GM11168 (cell line): ENCODE data around the gene C5orf34.
"Not testable (repeated sequence)": the region's sequence is repeated elsewhere in the genome, so short reads cannot be mapped to it uniquely, and the experiment has no call there.

Experiments used
- in situ Hi-C: fragments of 300-500 bp; cut with MboI; formaldehyde crosslinking; loops from one replicate; pipeline ENCODE4 v1.12.0; 2022; ENCODE audit warnings: low sequenced_read_pairs; ENCODE audit not compliant: unreplicated experiment

Gene C5orf34

GRCh38 chr5:43514816-43515677 lies at the start of gene C5orf34:
TSS of gene C5orf34 (minus strand) at chr5:43515148. CDS start at chr5:43509339, 5,809 bp downstream.
- in situ Hi-C loops, result no loop called here

- in situ Hi-C loops, result no loop called here
Measured at GRCh38 chr5:43564289-43564850, 49.4 kb upstream of the C5orf34 start.

GRCh38 chr5:43563321-43563720 lies 48.4 kb upstream of the C5orf34 start:
- in situ Hi-C loops, result no loop called here

DNA sequence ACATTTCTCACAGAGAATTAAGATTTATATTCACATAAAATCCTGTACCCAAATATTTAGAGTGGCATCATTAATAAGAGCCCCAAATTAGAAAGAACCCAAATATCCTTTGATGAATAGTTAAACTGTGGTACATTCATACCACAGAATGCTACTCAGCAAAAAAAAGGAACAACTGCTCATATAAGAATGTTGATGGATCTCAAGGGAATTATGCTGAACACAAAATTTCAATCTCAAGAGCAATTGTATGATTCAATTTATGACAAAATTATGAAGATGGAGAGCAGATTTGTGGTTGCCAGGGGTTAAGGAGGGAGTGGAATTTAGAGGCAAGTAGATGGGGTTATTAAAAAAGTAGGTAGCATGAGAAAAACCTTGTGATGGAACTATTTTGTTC lies 46.4 kb upstream of the C5orf34 start:
- in situ Hi-C loops, result no loop called here

DNA sequence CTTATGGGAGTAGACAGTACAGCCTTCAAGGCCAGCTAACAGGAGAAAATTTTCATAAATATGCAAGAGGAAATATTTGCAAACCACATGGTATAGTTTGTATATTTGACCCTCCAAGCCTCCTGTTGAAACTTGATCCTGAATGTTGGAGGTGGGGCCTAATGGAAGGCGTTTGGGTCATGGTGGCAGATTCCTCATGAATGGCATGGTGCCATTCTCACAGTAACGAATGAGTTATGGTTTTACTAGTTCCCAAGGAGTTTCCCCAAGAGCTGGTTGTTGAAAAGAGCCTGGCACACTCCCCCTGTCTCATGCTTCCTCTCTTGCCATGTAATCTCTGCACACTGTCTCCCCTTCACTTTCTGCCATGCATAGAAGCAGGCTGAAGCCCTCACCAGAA lies 45.2 kb upstream of the C5orf34 start:
- in situ Hi-C loops, result no loop called here

DNA sequence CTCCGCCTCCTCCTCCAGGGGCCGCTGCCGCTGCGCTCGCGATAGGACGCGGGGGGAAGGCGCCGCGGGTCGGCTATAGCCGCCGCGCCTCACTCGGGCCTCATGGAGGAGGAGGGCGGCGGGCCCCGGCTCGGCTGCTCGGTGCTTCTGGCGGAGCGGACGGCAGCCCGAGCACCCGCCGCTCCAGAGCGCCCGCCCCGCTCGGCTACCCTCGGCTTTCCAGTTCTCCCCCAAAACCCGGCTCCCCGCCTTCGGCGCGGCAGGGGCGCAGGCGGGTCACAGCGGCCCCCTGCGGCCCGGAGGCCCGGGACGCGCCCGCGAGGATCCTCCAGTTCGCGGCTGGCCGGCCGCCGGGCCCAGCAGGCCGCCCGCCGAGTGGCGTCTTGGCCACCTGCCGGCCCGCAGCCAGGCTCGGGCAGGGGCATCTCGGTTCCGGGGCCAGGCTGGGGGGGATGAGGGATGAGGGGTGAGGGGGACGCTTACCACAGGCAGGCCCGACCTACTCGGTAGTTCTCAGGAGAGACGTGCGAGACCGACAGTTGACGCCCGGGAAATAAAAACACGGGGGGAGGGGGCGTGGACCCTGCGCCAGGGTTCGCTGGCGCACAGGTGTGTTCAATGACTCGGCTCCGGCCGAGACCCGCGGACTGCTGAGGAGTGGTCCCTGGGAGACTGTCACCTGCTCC lies 42.1 kb upstream of the C5orf34 start, which contains the start of gene PAIP1:
Gene PAIP1, minus strand, starts transcription at position 221 of the 686 bp plus-strand sequence. CDS start 231 bp downstream, outside the sequence.
- in situ Hi-C loops, result no loop called here

GRCh38 chr5:43556607-43556856 lies 41.6 kb upstream of the C5orf34 start:
- in situ Hi-C loops, result not testable (repeated sequence)

DNA sequence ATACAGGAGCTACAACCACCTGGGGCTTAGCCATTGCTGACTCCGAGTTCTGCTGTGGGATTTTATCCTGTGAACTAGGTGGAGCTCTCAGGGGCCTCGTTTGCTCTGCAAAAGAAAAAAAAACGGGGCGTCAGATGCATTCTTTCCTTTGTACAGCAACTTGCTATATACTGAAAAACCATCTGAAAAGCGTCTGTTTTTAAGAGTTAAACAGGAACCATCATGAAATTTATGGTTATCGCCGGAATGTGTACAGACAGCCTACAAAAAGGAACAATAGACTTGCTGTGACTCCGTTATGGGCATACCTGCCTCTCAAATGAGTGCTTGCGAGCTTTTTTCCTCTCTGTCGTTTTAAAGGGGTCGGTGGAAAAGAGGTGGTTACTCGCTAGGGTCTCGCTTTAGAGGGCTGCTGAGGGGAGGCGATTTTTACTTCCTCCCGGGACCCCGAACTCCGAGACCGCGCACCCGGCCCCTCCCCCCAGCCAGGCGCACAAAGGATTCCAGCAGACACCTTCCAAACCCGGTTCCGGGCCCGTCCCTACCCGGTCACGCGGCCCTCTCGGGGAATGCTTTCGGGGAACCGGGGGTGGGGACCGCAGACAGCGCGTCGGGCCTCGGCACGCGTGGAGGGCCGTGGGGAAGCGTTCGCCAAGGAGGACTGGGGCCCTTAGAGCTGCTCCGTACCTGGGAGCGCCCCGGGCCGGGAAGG lies 41.1 kb upstream of the C5orf34 start:
- in situ Hi-C loops, result no loop called here

DNA sequence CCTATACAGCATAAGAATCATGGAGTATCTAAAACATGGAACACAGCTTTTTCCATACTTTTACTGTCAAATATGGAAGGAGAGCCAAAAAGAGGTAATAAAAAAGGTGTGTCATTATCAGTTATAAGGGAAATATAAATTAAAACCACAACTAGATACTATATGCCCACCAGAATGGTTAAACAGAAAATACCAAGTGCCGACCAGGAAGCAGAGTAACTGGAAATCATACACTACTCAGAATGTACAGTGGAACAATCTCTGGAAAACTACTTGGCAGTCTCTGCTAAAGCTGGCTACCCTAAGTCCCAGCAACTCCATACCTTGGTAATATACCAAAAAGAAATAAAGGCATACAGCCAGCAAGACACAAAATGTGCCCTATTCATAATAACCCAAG lies 39.5 kb upstream of the C5orf34 start:
- in situ Hi-C loops, result no loop called here

DNA sequence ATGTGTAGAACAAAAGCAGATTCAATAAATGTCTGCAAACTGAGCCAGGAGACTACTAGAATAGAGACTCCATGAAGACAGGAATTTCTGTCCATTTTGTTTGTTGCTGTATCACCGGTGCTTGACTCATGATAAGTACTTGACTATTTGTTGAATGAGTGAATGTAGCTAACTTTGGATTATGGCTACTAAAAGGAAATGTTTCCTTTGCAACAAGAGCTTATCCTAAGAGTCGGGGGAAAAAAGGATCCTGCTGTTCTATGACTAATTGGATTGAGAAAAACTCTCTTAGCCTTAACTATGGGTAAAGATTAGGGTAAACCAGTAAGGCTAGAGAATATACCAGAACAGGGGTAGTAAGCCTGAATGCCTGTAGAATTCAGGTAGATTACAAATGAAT lies 38.4 kb upstream of the C5orf34 start:
- in situ Hi-C loops, result no loop called here

GRCh38 chr5:43551731-43552130 lies 36.8 kb upstream of the C5orf34 start:
- in situ Hi-C loops, result no loop called here

DNA sequence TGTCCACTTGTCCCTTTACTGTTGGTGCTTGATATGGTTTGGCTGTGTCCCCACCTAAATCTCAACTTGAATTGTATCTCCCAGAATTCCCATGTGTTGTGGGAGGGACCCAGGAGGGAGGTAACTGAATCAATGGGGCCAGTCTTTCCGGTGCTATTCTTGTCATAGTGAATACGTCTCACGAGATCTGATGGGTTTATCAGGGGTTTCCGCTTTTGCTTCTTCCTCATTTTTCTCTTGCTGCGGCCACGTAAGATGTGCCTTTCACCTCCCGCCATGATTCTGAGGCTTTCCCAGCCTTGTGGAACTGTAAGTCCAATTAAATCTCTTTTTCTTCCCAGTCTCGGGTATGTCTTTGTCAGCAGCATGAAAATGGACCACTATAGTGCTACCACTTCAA lies 34.3 kb upstream of the C5orf34 start:
- in situ Hi-C loops, result not testable (repeated sequence)

DNA sequence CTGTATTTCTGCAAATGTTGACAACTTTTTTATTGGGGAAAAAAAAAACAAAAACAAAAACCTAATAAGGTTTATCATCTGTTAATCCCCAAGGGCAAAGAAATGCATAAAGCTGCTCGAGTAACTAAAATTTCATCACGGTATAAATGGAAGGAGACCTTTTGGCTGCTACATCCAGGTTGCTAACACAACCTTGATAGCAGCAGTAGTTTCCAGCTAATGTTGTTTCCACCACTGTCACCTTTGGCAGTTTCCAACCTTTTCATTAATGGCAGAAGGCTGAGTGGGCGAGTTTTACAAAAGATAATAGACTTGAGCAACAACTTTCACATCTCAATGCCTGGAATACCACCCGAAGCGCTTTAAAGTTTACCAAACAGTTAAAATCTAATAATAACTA lies 33.4 kb upstream of the C5orf34 start:
- in situ Hi-C loops, result no loop called here

DNA sequence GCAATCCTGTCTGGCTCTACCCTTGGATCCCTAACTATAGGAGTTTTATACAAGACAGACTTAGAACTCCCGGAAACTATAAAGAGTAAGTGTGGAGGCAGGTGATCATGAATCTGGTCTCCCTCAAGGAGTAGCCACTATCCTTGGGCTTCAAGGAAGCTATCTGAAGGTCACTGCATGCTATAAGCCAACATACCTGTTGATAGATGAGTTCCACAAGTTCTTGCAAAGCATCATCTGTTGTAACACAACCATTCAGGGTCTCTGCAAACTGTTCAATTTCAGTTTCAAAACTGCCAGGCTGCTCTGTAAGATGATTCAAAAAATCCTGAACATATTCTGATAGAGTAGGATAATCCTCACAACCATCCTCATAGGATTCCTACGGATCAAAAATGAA lies 32.6 kb upstream of the C5orf34 start:
- in situ Hi-C loops, result no loop called here

DNA sequence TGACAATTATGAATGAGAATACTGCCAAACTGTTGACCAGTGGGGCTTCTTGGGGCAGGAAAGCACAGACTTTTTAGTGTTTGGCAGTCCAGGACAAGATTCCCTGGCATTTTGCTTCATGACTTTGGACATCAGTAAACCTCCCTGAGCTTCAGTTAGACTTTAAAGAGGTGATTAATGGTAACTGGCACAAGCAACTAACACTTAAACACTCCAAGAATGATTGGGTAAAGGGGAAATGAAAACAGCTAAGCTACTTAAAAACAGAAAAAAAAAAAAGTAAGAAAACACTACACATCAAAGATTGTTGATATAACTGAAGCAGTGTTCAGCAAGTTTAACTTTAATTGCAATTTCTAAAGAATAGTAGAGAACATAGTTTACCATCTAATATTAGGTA lies 28.5 kb upstream of the C5orf34 start:
- in situ Hi-C loops, result no loop called here

GRCh38 chr5:43540746-43541145 lies 25.8 kb upstream of the C5orf34 start:
- in situ Hi-C loops, result no loop called here

DNA sequence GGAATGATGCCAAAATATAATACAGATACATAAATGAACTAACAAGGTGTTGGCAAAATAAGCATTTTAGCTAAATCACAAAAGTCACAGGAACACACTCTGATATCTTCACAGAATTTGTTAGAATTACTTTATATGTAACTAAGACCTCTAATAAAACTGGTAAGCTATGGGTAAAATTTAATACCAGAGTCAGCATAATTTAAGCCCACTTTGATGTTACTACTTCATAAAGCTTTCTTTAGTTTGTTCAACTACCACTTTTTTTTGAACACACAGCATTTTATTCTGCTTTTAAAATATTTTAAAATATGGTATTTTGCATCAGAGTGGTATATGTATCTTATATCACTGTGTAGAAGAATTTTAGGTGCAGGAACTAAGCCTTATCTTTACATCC lies 22.0 kb upstream of the C5orf34 start:
- in situ Hi-C loops, result no loop called here

GRCh38 chr5:43533646-43534045 lies 18.7 kb upstream of the C5orf34 start:
- in situ Hi-C loops, result no loop called here

DNA sequence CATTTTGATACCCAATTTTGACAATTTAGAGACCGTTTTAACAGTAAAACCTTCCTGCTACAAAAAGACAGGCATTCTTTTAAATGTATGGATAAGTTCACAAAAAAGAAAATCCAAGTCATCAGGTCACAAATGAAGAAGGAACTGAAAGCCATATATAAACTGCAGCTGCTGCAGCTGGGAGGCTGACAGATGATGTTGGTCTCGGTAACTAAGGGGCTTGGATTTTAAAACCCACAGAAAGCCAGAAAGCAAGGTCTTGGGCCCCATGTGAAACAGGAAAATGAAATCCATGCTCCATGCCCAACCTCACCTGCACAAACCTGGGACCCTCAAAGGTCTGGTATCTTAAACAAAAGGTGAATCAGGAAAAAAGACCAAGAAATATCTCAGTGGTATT lies 15.7 kb upstream of the C5orf34 start:
- in situ Hi-C loops, result no loop called here

- in situ Hi-C loops, result no loop called here
Measured at GRCh38 chr5:43523662-43524072, 8.7 kb upstream of the C5orf34 start.

DNA sequence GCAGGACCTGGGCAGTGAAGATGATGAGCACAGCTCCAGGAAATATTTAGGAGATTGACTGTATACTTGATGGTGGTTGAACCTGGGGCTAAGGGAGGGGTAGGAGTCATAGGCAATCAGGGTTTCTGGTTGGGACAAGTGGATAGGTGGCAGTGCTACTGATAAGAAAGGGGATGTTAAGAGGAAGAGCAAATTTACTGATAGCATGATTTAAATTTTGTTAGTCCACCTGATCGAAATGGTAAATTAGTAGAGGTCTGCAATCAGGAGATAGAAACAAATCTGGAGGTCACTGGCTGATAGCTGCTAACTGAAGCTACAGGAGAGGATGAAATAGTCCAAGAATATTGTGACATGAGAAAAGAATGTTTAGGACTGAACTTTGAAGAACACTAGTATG lies 5.7 kb upstream of the C5orf34 start:
- in situ Hi-C loops, result no loop called here
